Stimulated activated naive CD4-positive, alpha-beta T cell (primary cell): ENCODE data around the gene NTRK1.
"Not testable (repeated sequence)": the region's sequence is repeated elsewhere in the genome, so short reads cannot be mapped to it uniquely, and the experiment has no call there.

Experiments
- DNase-seq, 6 experiments: peaks; one replicate each; lab custom pipeline; 2025; lab: John Stamatoyannopoulos, UW

NTRK1 gene

GRCh38 chr1:156913809-156914387, 53.2 kb downstream of the NTRK1 start:
- no peak for DNase-seq

GRCh38 chr1:156914440-156914856, 53.8 kb downstream of the NTRK1 start:
- DNase-seq: no peak

- peak in 5 of 6 experiments; percentile 14 to 53 (median 47) for DNase-seq
These were observed 59.8 kb downstream of the NTRK1 start, which contains the start of gene LRRC71 for GRCh38 chr1:156920233-156921052. TSS of gene LRRC71 (plus strand) at chr1:156920632. CDS start at chr1:156920804, 172 bp downstream.

GRCh38 chr1:156921053-156921529, 60.4 kb downstream of the NTRK1 start:
- no peak for DNase-seq

DNA sequence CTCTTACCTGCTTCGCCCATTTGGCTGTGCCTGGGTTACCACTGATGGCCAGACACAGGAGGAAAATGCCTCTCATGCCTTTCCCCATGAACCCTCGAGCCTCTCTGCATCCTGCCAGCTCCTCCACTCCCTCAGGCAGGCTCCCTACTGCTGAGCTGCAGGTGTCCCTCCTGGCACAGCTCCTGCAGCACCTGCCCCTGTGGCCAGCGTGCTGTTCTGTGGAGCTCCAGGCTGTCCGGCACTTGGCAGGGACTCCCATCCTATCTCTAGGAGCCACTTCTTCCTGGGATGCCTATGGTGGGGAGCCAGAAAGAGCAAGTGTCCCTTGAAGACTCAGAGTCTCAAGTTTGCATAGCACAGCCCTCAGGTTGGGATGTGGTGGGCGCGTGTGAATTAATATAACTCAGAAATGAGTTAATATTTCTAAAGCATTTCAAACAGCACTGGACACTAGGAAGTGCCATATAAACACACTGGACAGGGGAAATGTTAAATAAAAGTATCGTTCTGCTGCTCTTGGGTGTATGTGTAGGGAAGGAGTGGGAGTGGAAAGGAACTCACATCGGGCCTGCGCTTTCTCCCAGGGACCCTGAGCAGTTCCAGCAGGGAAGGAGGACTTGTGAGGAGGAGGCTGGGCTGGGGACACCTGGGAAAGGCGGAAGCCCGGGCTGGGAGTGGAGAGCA, 62.5 kb downstream of the NTRK1 start:
- no peak for DNase-seq

- DNase-seq: no peak
These were observed 63.2 kb downstream of the NTRK1 start for GRCh38 chr1:156923670-156924477.

- DNase-seq: no peak
These were observed 64.0 kb downstream of the NTRK1 start for GRCh38 chr1:156924478-156925153.

- DNase-seq: no peak
These were observed 64.7 kb downstream of the NTRK1 start for GRCh38 chr1:156925154-156926010.

- DNase-seq: no peak
These were observed 65.5 kb downstream of the NTRK1 start for GRCh38 chr1:156926175-156926574.

DNA sequence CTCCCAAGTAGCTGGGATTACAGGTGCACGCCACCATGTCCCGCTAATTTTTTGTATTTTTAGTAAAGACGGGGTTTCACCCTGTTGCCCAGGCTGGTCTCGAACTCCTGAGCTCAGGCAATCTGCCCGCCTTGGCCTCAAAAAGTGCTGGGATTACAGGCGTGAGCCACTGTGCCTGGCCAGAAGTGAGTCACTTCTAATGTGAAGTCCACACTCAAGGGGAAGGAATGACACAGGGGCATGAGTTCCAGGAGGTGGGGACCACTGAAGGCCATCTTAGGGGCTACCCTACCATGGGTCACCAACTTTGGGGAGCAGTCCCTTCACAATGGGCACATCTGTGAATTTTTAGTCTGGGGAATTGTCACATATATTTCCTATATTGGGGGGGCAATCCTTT, 66.0 kb downstream of the NTRK1 start:
- DNase-seq: not testable (repeated sequence)

GRCh38 chr1:156927215-156928042, 66.8 kb downstream of the NTRK1 start:
- DNase-seq: peak; percentile 8 to 65 (median 50)

DNA sequence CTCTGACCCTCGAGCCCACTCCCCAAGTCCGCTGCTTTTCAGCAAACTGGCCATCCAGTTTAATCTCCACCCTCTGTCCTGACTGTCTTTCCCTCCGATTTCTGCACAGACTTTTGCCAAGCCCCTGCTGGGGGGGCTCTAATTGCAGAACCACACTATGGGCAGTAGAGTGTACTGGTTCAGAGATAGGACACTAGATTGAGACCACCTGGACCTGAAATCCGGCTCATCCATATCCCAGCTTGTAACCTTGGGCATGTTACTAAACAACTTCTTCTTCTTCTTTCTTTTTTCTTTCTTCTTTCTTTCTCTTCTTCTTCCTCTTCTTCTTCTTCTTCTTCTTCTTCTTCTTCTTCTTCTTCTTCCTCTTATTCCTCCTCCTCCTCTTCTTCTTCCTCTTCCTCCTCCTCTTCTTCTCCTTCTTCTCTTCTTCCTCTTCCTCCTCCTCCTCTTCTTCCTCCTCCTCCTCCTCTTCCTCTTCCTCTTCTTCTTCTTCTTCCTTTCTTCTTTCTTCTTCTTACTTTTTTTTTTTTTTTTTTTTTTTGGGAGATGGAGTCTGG, 67.5 kb downstream of the NTRK1 start:
- DNase-seq: no peak

DNA sequence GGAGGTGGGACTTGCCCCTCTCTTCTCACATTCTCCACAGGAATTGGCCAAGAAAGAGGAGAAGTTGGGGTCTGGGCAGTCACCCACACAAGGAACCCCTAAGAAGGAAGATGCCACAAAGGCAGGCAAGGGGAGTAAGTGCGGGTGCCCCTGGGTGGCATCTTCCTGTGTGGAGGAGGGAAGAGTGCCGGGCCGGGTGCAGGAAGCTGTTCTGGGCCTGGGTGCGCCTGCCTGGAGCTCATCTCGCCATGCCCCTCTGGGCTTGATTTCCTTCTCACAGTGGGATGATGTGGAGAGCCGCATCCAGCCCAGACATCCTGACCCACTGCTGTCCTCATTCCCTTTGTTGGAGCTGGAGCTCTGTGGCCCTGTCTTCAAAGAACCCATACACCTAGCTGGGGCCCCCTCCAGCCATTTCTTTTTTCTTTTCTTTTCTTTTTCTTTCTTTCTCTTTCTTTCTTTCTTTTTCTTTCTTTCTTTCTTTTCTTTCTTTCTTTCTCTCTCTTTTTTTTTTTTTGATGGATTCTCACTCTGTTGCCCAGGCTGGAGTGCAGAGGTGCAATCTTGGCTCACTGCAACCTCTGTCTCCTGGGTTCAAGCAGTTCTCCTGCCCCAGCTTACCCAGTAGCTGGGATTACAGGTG, 69.1 kb downstream of the NTRK1 start:
- DNase-seq: no peak

GRCh38 chr1:156930483-156930882, 69.8 kb downstream of the NTRK1 start:
- DNase-seq: no peak
